Fibroblast of skin of right quadriceps (primary cell): ENCODE results near the gene UMPS.
"Not testable (repeated sequence)": the region's sequence is repeated elsewhere in the genome, so short reads cannot be mapped to it uniquely, and the experiment has no call there.

Experiments
- DNase-seq: peaks from one replicate; pipeline ENCODE4 v3.0.0-alpha.2; 2013

The UMPS gene

GRCh38 chr3:124781476-124782376 is 51.5 kb downstream of the UMPS start:
- no peak for DNase-seq

DNA sequence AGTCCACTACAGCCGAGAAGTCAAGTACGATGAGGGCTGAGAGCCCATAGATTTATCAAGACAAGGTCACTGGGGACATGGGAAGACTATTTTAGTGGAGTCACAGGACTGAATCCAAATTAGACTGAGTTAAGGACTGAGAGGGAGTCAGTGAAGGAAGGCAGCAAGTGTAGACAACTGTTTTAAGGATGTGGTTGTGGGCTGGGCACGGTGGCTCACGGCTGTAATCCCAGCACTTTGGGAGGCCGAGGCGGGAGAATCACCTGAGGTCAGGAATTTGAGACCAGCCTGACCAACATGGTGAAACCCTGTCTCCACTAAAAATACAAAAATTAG is 52.1 kb downstream of the UMPS start:
- not testable (repeated sequence) for DNase-seq

DNA sequence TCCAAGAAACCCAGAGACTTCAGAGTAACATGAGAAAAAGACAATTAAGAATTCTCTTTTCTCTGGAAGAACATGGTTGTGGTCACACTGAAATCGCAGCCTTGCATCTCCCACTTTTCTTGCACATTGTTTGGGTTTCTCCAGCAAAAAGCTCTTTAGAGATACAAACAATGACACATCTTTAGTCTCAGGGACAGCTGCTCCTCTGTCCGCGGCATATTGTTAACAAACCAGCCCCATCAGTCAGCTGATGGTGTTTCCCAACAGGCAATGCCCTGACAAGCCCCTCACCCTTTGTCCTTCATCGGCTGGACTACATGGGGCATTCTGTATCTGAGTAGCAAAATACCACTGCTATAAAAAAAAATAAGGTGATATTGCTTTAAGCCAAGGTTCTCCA is 53.4 kb downstream of the UMPS start:
- DNase-seq, result no peak

GRCh38 chr3:124784686-124785382 is 54.6 kb downstream of the UMPS start:
- no peak for DNase-seq

- DNase-seq, result no peak
These were observed 55.7 kb downstream of the UMPS start for GRCh38 chr3:124785973-124786372.

DNA sequence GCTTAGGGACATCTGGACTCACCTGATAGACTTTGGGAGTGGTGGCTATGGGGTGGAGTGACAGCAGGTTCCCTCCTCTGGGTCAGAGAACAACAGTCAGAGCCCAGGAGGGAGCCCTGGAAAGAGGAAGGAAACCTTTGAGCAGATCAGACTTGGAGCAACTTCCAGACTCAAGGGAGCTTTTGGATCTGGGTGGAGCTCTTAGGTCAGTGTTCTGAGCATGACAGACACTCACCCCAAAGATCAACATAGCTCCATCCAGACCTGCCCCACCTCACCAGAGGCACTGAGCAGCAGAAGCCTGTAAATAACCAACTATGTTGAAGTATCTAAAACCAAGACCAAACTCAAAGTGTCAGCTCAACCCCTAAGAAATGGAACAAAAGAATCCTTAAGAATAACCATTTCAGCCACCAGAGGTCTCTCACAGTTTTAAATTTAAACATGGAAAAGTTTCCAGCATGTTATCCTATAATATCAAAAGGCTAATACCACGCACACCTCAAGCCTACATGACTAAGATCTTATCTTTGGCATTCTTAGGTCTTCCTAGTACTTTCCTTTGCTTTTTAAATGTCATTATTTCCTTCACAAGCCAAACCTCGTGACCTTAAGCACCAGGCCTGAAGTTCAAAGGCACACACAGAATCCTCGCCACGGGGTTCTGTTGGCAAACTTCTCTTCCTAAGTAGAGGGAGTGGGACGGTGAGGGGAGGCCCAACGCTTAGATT is 56.4 kb downstream of the UMPS start:
- peak; percentile 43 for DNase-seq

DNA sequence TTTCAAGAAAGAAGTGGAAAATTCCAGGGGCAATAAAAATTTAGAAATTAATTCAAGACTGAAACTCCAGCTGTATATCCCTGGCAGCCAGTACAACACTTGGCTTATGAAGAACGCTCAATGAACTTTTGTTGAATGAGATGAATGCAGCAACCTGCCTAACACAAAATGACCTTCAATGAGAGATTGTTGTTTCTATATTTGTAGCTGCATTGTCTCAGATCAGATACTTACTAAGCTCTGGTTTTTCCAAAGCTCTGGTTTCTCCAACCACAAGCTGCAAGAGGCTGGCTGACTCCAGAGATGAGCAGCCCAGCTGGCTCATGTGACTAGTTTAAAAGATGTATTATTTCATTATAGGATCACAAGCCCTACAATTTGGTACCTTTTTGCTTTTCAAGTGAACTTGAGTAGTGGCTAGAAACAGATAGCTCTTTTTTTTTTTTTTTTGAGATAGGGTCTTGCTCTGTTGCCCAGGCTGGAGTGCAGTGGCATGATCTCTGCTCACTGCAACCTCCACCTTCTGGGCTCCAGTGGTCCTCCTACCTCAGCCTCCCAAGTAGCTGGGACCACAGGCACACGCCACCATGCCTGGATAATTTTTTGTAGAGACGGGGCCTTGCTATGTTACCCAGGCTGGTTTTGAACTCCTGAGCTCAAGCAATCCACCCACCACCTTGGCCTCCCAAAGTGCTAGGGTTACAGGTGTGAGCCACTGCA is 57.4 kb downstream of the UMPS start:
- peak; percentile 34 for DNase-seq

- DNase-seq, result no peak
These were observed 58.0 kb downstream of the UMPS start for GRCh38 chr3:124788254-124788745.

GRCh38 chr3:124789103-124789502 is 58.9 kb downstream of the UMPS start:
- DNase-seq, result not testable (repeated sequence)

- peak; percentile 95 for DNase-seq
These were observed 60.9 kb downstream of the UMPS start for GRCh38 chr3:124791142-124791541.

- DNase-seq, result peak; percentile 97
These were observed 61.4 kb downstream of the UMPS start for GRCh38 chr3:124791639-124792151.

GRCh38 chr3:124792341-124793040 is 62.2 kb downstream of the UMPS start:
- DNase-seq, result peak; percentile 34

- DNase-seq, result no peak
These were observed 62.9 kb downstream of the UMPS start for GRCh38 chr3:124793054-124793739.

GRCh38 chr3:124796477-124796876 is 66.2 kb downstream of the UMPS start:
- DNase-seq, result no peak

GRCh38 chr3:124797426-124797945 is 67.2 kb downstream of the UMPS start:
- no peak for DNase-seq
